Smooth muscle cell (in vitro differentiated cells): ENCODE measurements around the gene MBLAC1. TPM values are rescaled to one million over a fixed set of nuclear protein-coding genes. Genes with fewer than 3 reads are reported as not detected.
A peak's percentile ranks its signal among the peaks of the same experiment; 100 is the strongest.
"Not testable (repeated sequence)": the region's sequence is repeated elsewhere in the genome, so short reads cannot be mapped to it uniquely, and the experiment has no call there.

Source experiments
- DNase-seq: peaks from one replicate; lab custom pipeline; 2025; ENCODE audit not compliant: unreplicated experiment; lab: John Stamatoyannopoulos, UW
- H2AFZ ChIP-seq: fragments of 200-600 bp; sonication (generic); 2 replicates; pipeline ENCODE4 v1.6.0; 2016; ENCODE audit warnings: antibody characterized with exemption, low read depth, mild to moderate bottlenecking
- H3F3A ChIP-seq: fragments of 200-600 bp; sonication (generic); 2 replicates; pipeline ENCODE4 v1.6.0; 2017; ENCODE audit warnings: antibody characterized with exemption, low read depth
- H3K27ac ChIP-seq: fragments of 200-600 bp; sonication (generic); 2 replicates; pipeline ENCODE4 v1.5.1; 2016; ENCODE audit warnings: low read depth, mild to moderate bottlenecking
- H3K27me3 ChIP-seq: fragments of 200-600 bp; sonication (generic); 2 replicates; pipeline ENCODE4 v1.6.1; 2016; ENCODE audit warnings: low read depth, mild to moderate bottlenecking
- H3K36me3 ChIP-seq: fragments of 200-600 bp; sonication (generic); 2 replicates; pipeline ENCODE4 v1.5.1; 2016; ENCODE audit warnings: low read depth
- H3K4me1 ChIP-seq: fragments of 200-600 bp; sonication (generic); 2 replicates; pipeline ENCODE4 v1.5.1; 2016; ENCODE audit warnings: low read depth
- H3K4me2 ChIP-seq: fragments of 200-600 bp; sonication (generic); 2 replicates; pipeline ENCODE4 v1.6.0; 2016; ENCODE audit warnings: mild to moderate bottlenecking
- H3K4me3 ChIP-seq: fragments of 200-600 bp; sonication (generic); 2 replicates; pipeline ENCODE4 v1.5.1; 2016; ENCODE audit warnings: mild to moderate bottlenecking
- H3K79me2 ChIP-seq: fragments of 200-600 bp; sonication (generic); 2 replicates; pipeline ENCODE4 v1.6.0; 2016; ENCODE audit warnings: low read depth, mild to moderate bottlenecking
- H3K9ac ChIP-seq: fragments of 200-600 bp; sonication (generic); 2 replicates; pipeline ENCODE4 v1.6.0; 2016; ENCODE audit warnings: low read depth
- H3K9me3 ChIP-seq: fragments of 200-600 bp; sonication (generic); replicated peaks from 2 replicates; pipeline ENCODE4 v1.5.1; 2016; ENCODE audit warnings: low read depth
- H4K20me1 ChIP-seq: fragments of 200-600 bp; sonication (generic); 2 replicates; pipeline ENCODE4 v1.6.0; 2016; ENCODE audit warnings: low read depth
- WGBS: methylation state at CpG from one replicate; pipeline ENCODE4 v1.1.7; 2016; ENCODE audit warnings: low lambda C conversion rate; 5-methylcytosine and 5-hydroxymethylcytosine counted together
- polyA plus RNA-seq: library from polyadenylated mRNA; unstranded; fragments of >200 nt; fragmentation: Nextera tagmentation; extraction: Ambion mirVana; gene quantifications from 2 replicates; pipeline ENCODE4 v1.2.1, GENCODE V29; 2016
- total RNA-seq: library from RNA; depleted of rRNA; stranded (reverse); fragments of >200 nt; gene quantifications from 2 replicates; pipeline ENCODE4 v1.2.3, GENCODE V29; 2014
- TF ChIP-seq, protein P1 (sequence below): fragments of 200-600 bp; sonication (generic); IDR thresholded peaks from 2 replicates; pipeline ENCODE4 v1.5.1; 2017; ENCODE audit warnings: borderline replicate concordance, mild to moderate bottlenecking, antibody characterized with exemption; ENCODE audit not compliant: insufficient read depth, poor library complexity, severe bottlenecking

MBLAC1 gene
- total and polyA plus RNA-seq, 2 experiments from 2014 or later: 0.76 to 2.3 TPM

- peaks cover 6% of the 10 kb centered on the region for H3F3A ChIP-seq
- peak overlapping the region; percentile 97 for H3K4me2 ChIP-seq
- H2AFZ ChIP-seq: peak overlapping the region; percentile 99
- H3K4me1 ChIP-seq: peaks cover 5% of the 10 kb centered on the region
- peak overlapping the region; percentile 98 for H3K4me3 ChIP-seq
- peaks cover 2% of the 10 kb centered on the region for H3K79me2 ChIP-seq
- DNase-seq: no peak
- TF ChIP-seq, protein P1, sequence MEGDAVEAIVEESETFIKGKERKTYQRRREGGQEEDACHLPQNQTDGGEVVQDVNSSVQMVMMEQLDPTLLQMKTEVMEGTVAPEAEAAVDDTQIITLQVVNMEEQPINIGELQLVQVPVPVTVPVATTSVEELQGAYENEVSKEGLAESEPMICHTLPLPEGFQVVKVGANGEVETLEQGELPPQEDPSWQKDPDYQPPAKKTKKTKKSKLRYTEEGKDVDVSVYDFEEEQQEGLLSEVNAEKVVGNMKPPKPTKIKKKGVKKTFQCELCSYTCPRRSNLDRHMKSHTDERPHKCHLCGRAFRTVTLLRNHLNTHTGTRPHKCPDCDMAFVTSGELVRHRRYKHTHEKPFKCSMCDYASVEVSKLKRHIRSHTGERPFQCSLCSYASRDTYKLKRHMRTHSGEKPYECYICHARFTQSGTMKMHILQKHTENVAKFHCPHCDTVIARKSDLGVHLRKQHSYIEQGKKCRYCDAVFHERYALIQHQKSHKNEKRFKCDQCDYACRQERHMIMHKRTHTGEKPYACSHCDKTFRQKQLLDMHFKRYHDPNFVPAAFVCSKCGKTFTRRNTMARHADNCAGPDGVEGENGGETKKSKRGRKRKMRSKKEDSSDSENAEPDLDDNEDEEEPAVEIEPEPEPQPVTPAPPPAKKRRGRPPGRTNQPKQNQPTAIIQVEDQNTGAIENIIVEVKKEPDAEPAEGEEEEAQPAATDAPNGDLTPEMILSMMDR: no peak
- 18% methylated on average over 29 of the region's 29 CpGs for WGBS
- H3K27ac ChIP-seq: peak overlapping the region; percentile 95
- no peaks in the 10 kb centered on the region for H3K27me3 ChIP-seq
- peak overlapping the region; percentile 95 for H3K9ac ChIP-seq
- no peaks in the 10 kb centered on the region for H4K20me1 ChIP-seq
- H3K9me3 ChIP-seq: no peaks in the 10 kb centered on the region
- no peaks in the 10 kb centered on the region for H3K36me3 ChIP-seq
Observed at GRCh38 chr7:100126239-100126930, 382 bp upstream of the MBLAC1 start.

DNA sequence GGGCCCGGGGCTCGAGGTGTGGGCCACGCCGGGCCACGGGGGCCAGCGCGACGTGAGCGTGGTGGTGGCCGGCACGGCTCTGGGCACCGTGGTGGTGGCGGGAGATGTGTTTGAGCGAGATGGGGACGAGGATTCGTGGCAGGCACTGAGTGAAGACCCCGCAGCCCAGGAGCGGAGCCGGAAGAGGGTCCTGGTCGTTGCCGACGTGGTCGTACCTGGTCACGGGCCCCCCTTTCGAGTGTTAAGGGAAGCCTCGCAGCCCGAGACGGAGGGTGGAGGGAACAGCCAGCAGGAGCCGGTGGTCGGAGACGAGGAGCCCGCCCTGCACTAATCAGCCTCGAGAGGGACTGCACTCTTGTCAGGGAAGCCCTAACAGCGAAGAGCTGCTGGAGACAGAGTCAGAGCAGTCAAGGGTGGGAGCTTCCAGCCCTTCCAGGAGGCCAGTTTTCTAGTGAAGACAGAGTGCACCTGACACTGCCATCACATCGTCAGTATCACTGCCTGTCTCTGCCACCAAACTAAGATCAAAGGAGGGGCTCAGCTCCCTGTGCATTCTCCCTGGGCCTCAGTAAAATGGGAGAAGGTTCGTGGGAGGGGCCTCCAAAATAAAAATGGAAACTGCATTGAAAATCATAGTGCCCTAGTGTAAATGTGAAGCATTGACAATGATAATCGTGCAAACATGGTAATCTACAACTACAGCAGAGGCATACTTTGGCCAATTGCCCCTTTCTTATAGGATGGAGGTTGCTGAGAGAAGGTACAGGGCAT is 1.3 kb downstream of the MBLAC1 start:
- Histone ChIP-seq H3K27me3 (no peaks in the 10 kb centered on the region), H3F3A (peaks cover 6% of the 10 kb centered on the region), H3K79me2 (no peaks in the 10 kb centered on the region), H3K4me2 (peak overlapping the region; percentile 97), H3K9ac (peak overlapping the region; percentile 95), H3K36me3 (no peaks in the 10 kb centered on the region), H2AFZ (peak overlapping the region; percentile 99), H3K9me3 (no peaks in the 10 kb centered on the region), H3K4me1 (peaks cover 8% of the 10 kb centered on the region), H3K4me3 (peak overlapping the region; percentile 98), H4K20me1 (no peaks in the 10 kb centered on the region), H3K27ac (no peak overlapping the region)
- WGBS: 9% methylated on average over 37 of the region's 37 CpGs
- peak; percentile 27 for DNase-seq
- TF ChIP-seq, protein P1: no peak

DNA sequence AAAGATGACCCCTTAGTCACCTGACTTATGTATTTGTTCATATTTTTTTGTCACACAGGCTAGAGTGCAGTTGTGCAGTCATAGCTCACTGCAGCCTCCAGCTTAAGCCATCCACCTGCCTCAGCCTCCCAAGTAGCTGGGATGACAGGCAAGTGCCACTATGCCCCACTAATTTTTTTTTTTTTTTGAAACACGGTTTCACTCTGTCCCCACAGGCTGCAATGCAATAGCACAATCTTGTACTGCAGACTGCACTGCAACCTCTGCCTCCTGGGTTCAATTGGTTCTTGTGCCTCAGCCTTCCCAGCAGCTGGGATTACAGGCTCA is 1.8 kb downstream of the MBLAC1 start:
- Histone ChIP-seq H3K36me3 (no peaks in the 10 kb centered on the region), H3K79me2 (no peaks in the 10 kb centered on the region), H3K4me3 (no peak overlapping the region), H2AFZ (no peak overlapping the region), H3K4me2 (peak overlapping the region; percentile 97), H3K27me3 (no peaks in the 10 kb centered on the region), H3K4me1 (peaks cover 8% of the 10 kb centered on the region), H3K9me3 (no peaks in the 10 kb centered on the region), H3F3A (peaks cover 6% of the 10 kb centered on the region), H3K9ac (no peak overlapping the region), H4K20me1 (no peaks in the 10 kb centered on the region), H3K27ac (no peak overlapping the region)
- DNase-seq: no peak
- 71% methylated on average over 1 of the region's 1 CpG for WGBS
- TF ChIP-seq, protein P1: no peak

GRCh38 chr7:100130220-100130607 is 3.4 kb downstream of the MBLAC1 start:
- H3K36me3 ChIP-seq, H3F3A ChIP-seq, DNase-seq, H3K27me3 ChIP-seq, H3K27ac ChIP-seq, H3K4me3 ChIP-seq, H4K20me1 ChIP-seq, H3K9ac ChIP-seq, H2AFZ ChIP-seq, H3K4me2 ChIP-seq, H3K9me3 ChIP-seq, H3K79me2 ChIP-seq, H3K4me1 ChIP-seq: not testable (repeated sequence)
- 64% methylated on average over 1 of the region's 1 CpG for WGBS
